MM.1S (cell line): ENCODE data around the gene POC1A.

Source experiments
- DNase-seq: peaks from one replicate; pipeline ENCODE4 v3.0.0-alpha.2; 2015
- H2AFZ ChIP-seq: fragments of 300-600 bp; sonication (generic); 2 replicates; pipeline ENCODE4 v1.6.0; 2016; ENCODE audit warnings: antibody characterized with exemption, low read length
- H3F3A ChIP-seq: fragments of 300-600 bp; sonication (generic); 2 replicates; pipeline ENCODE4 v1.6.1; 2016; ENCODE audit warnings: mild to moderate bottlenecking, antibody characterized with exemption, low read length, moderate library complexity, mixed read lengths; ENCODE audit not compliant: insufficient read depth
- H3K27ac ChIP-seq: fragments of 300-600 bp; sonication (generic); 2 replicates; pipeline ENCODE4 v1.5.1; 2016; ENCODE audit warnings: mild to moderate bottlenecking, low read length
- H3K27me3 ChIP-seq: fragments of 300-600 bp; sonication (generic); replicated peaks from 2 replicates; pipeline ENCODE4 v1.6.0; 2016; ENCODE audit warnings: low read length; ENCODE audit not compliant: insufficient read depth
- H3K36me3 ChIP-seq: fragments of 300-600 bp; sonication (generic); replicated peaks from 2 replicates; pipeline ENCODE4 v1.6.1; 2016; ENCODE audit warnings: mild to moderate bottlenecking, low read length, mixed read lengths; ENCODE audit not compliant: insufficient read depth
- H3K4me1 ChIP-seq: fragments of 300-600 bp; sonication (generic); 2 replicates; pipeline ENCODE4 v1.6.1; 2016; ENCODE audit warnings: low read length, mixed read lengths
- H3K4me2 ChIP-seq: fragments of 300-600 bp; sonication (generic); 2 replicates; pipeline ENCODE4 v1.6.0; 2016; ENCODE audit warnings: low read depth, low read length
- H3K4me3 ChIP-seq: fragments of 300-600 bp; sonication (generic); 2 replicates; pipeline ENCODE4 v1.5.1; 2016; ENCODE audit warnings: low read length, mixed read lengths
- H3K79me2 ChIP-seq: fragments of 300-600 bp; sonication (generic); 2 replicates; pipeline ENCODE4 v1.6.1; 2016; ENCODE audit warnings: mixed run types, low read length, mixed read lengths
- H3K9ac ChIP-seq: fragments of 300-600 bp; sonication (generic); 2 replicates; pipeline ENCODE4 v1.6.1; 2016; ENCODE audit warnings: low read length, mixed read lengths
- H3K9me2 ChIP-seq: fragments of 300-600 bp; sonication (generic); replicated peaks from 2 replicates; pipeline ENCODE4 v1.6.1; 2016; ENCODE audit warnings: mild to moderate bottlenecking, low read length, mixed read lengths; ENCODE audit not compliant: insufficient read depth
- H3K9me3 ChIP-seq: fragments of 300-600 bp; sonication (generic); replicated peaks from 2 replicates; pipeline ENCODE4 v1.6.1; 2016; ENCODE audit warnings: mild to moderate bottlenecking, low read length, mixed read lengths; ENCODE audit not compliant: insufficient read depth
- H4K20me1 ChIP-seq: fragments of 300-600 bp; sonication (generic); 2 replicates; pipeline ENCODE4 v1.6.1; 2016; ENCODE audit warnings: mild to moderate bottlenecking, low read length, moderate library complexity, mixed read lengths; ENCODE audit not compliant: insufficient read depth
- CTCF ChIP-seq: fragments of 300-600 bp; sonication (generic); IDR thresholded peaks from 2 replicates; pipeline ENCODE4 v1.5.1; 2016; ENCODE audit warnings: antibody characterized with exemption, low read length, mixed read lengths
- EZH2 ChIP-seq: fragments of 300-600 bp; sonication (generic); optimal IDR thresholded peaks from 2 replicates; pipeline ENCODE3; 2017; ENCODE audit warnings: low read depth, mild to moderate bottlenecking, antibody characterized with exemption, low read length, mixed read lengths
- EZH2phosphoT487 ChIP-seq: fragments of 300-600 bp; sonication (generic); IDR thresholded peaks from 2 replicates; pipeline ENCODE4 v1.6.1; 2018; ENCODE audit warnings: antibody characterized with exemption, low read length

POC1A gene

DNA sequence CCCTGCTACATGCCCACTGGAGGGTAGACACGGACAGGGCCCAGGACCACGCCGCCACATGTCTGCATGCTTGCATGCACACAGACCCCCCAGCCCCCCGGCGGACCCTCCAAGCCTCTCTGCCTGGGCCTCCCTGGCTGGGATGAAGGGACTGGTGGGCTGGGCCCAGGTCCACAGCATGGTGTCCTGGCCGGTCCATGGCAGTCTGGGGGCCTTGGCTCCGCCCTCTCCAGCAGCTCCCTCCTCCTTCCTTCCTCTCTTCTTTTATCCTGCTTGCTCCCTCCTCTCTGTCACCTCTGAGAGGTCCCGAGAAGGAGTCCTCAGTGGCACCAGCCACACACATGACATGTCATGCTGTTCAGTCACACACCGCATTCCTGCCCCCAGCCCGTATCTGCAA is 122.3 kb downstream of the POC1A start:
- Histone ChIP-seq H3K79me2 (no peaks in the 10 kb centered on the region), H3K9me3 (no peaks in the 10 kb centered on the region), H4K20me1 (no peaks in the 10 kb centered on the region), H3F3A (no peaks in the 10 kb centered on the region), H3K27ac (no peak overlapping the region), H3K4me2 (no peak overlapping the region), H3K4me3 (no peak overlapping the region), H3K9ac (no peak overlapping the region), H3K36me3 (no peaks in the 10 kb centered on the region), H3K4me1 (no peaks in the 10 kb centered on the region), H2AFZ (no peak overlapping the region), H3K9me2 (no peaks in the 10 kb centered on the region), H3K27me3 (no peaks in the 10 kb centered on the region)
- DNase-seq, result no peak
- TF ChIP-seq EZH2, result no peak
- no peak for TF ChIP-seq EZH2phosphoT487

GRCh38 chr3:52030714-52031310 is 123.4 kb downstream of the POC1A start:
- no peak overlapping the region for H3K27ac ChIP-seq
- no peak for TF ChIP-seq EZH2phosphoT487
- no peak for TF ChIP-seq CTCF
- TF ChIP-seq EZH2, result no peak
- no peak overlapping the region for H3K4me2 ChIP-seq
- no peaks in the 10 kb centered on the region for H3K79me2 ChIP-seq
- no peaks in the 10 kb centered on the region for H3K27me3 ChIP-seq
- H3K4me1 ChIP-seq, result no peaks in the 10 kb centered on the region
- no peaks in the 10 kb centered on the region for H3K9me2 ChIP-seq
- H3K4me3 ChIP-seq, result no peak overlapping the region
- no peaks in the 10 kb centered on the region for H3F3A ChIP-seq
- no peaks in the 10 kb centered on the region for H3K9me3 ChIP-seq
- H2AFZ ChIP-seq, result no peak overlapping the region
- no peaks in the 10 kb centered on the region for H3K36me3 ChIP-seq
- no peak overlapping the region for H3K9ac ChIP-seq
- DNase-seq, result no peak
- H4K20me1 ChIP-seq, result no peaks in the 10 kb centered on the region

DNA sequence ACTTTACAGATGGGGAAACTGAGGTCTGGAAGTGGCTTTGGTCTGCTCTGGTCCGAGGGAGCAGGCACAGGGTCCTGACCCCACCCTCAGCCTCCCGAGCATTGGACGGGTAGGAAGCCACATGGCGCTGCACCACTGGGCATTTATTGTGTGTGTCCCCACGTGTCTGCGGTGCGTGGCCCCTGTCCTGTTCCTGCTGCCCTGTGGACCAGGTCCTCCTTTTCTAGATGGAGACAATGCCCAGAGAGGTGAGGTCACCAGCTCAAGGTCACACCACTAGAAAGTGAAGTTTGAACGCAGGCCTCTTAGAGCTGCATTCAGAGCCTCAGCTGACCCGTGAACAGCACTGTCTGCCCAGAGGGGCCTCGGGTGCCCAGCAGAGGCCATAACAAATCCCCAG is 124.7 kb downstream of the POC1A start:
- H3F3A ChIP-seq, result no peaks in the 10 kb centered on the region
- H3K79me2 ChIP-seq, result no peaks in the 10 kb centered on the region
- H3K9ac ChIP-seq, result no peak overlapping the region
- no peak overlapping the region for H3K4me3 ChIP-seq
- TF ChIP-seq EZH2 (no peak), CTCF (no peak), EZH2phosphoT487 (no peak)
- H2AFZ ChIP-seq, result no peak overlapping the region
- DNase-seq, result no peak
- H3K4me1 ChIP-seq, result no peaks in the 10 kb centered on the region
- no peaks in the 10 kb centered on the region for H3K36me3 ChIP-seq
- H3K9me3 ChIP-seq, result no peaks in the 10 kb centered on the region
- H3K27ac ChIP-seq, result no peak overlapping the region
- no peaks in the 10 kb centered on the region for H4K20me1 ChIP-seq
- H3K4me2 ChIP-seq, result no peak overlapping the region
- H3K9me2 ChIP-seq, result no peaks in the 10 kb centered on the region
- H3K27me3 ChIP-seq, result no peaks in the 10 kb centered on the region

- Histone ChIP-seq H3K27ac (no peak overlapping the region), H3K4me2 (no peak overlapping the region), H3K36me3 (no peaks in the 10 kb centered on the region), H4K20me1 (no peaks in the 10 kb centered on the region), H3K9ac (no peak overlapping the region), H3K79me2 (no peaks in the 10 kb centered on the region), H2AFZ (no peak overlapping the region), H3K4me1 (no peaks in the 10 kb centered on the region), H3K27me3 (no peaks in the 10 kb centered on the region), H3K4me3 (no peak overlapping the region), H3K9me3 (no peaks in the 10 kb centered on the region), H3K9me2 (no peaks in the 10 kb centered on the region), H3F3A (no peaks in the 10 kb centered on the region)
- TF ChIP-seq EZH2phosphoT487, result no peak
- TF ChIP-seq CTCF, result no peak
- TF ChIP-seq EZH2, result no peak
- DNase-seq, result no peak
Observed at GRCh38 chr3:52029053-52029452, 125.2 kb downstream of the POC1A start.
